Motor neuron (in vitro differentiated cells): ENCODE measurements around the gene SPTAN1. TPM values are rescaled to one million over a fixed set of nuclear protein-coding genes. Genes with fewer than 3 reads are reported as not detected.

Experiments used
- ATAC-seq, 8 experiments: fragments of 200-7000 bp; cut with Tn5 transposase; replicated peaks in 6 of 8; 2 replicates each; pipeline ENCODE4 v1.8.0; 2021; ENCODE audit warnings: mild to moderate bottlenecking in 8 of 8, moderate library complexity in 8 of 8
- H3K27ac ChIP-seq, 2 donors: fragments of 250-450 bp; sonication (Bioruptor Pico); 2 replicates each; pipeline ENCODE4 v1.9.0; 2021; ENCODE audit warnings: antibody characterized with exemption in 2 of 2, mild to moderate bottlenecking in 2 of 2, moderate library complexity in 1 of 2
- H3K4me1 ChIP-seq, 2 donors: fragments of 250-450 bp; sonication (Bioruptor Pico); replicated peaks in 1 of 2; 2 replicates each; pipeline ENCODE4 v1.6.1; 2021; ENCODE audit warnings: antibody characterized with exemption in 2 of 2, mild to moderate bottlenecking in 2 of 2, moderate library complexity in 1 of 2
- H3K4me3 ChIP-seq, 5 donors: fragments of 250-450 bp; sonication (Bioruptor Pico); 2 replicates each; pipeline ENCODE4 v1.9.0; 2021; ENCODE audit warnings: antibody characterized with exemption in 5 of 5, mild to moderate bottlenecking in 5 of 5, moderate library complexity in 4 of 5
- WGBS, 10 experiments: fragments of 450-650 bp; shearing (Covaris generic); methylation state at CpG; one replicate each; pipeline ENCODE4 v1.0.0; 2022; 5-methylcytosine and 5-hydroxymethylcytosine counted together
- in situ Hi-C, 9 experiments: fragments of 400-800 bp; cut with MboI; loops; one replicate each; pipeline ENCODE4 v1.15.0; 2021; ENCODE audit warnings: low sequenced_read_pairs in 9 of 9, low pct_unique_long_range_greater_than_20kb in 2 of 9; ENCODE audit not compliant: unreplicated experiment in 9 of 9
- total RNA-seq, 8 experiments: library from RNA; unstranded; fragments of 300-600 nt; gene quantifications; 2 replicates each; pipeline versions ENCODE4 v1.2.3 to v1.2.4, GENCODE V29; 2022

The SPTAN1 gene
- total RNA-seq, 8 experiments from 2014 or later, result 195 to 680 (median 254) TPM

DNA sequence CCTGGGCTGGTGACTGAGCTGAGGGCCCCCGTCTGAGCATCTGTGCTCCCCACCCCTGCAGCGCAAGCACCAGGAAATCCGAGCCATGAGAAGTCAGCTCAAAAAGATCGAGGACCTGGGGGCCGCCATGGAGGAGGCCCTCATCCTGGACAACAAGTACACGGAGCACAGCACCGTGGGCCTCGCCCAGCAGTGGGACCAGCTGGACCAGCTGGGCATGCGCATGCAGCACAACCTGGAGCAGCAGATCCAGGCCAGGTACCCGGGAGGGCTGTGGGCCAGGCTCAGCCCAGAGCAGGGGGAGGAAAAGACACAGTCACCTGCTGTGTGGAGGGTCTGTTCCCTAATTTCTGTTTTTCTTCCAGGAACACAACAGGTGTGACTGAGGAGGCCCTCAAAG, 79.7 kb downstream of the SPTAN1 start:
- no peak overlapping the region for H3K27ac ChIP-seq

DNA sequence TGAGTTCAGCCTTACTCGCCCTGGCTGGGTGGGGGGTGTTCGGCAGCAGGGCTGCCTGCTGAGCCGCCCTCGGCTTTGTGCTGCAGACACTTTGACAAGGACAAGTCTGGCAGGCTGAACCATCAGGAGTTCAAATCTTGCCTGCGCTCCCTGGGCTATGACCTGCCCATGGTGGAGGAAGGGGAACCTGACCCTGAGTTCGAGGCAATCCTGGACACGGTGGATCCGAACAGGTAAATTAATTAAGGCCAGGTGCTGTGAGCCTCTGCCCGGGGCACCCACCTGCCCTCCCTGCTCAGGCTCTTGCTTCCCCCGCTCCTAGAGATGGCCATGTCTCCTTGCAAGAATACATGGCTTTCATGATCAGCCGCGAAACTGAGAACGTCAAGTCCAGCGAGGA, 80.1 kb downstream of the SPTAN1 start:
- in situ Hi-C loops, result no loop called here
- no peak for ATAC-seq
- Histone ChIP-seq H3K4me1 (peaks cover 0 to 8% of the 10 kb centered on the region in 2 donors), H3K4me3 (no peak overlapping the region), H3K27ac (no peak overlapping the region)
- 90 to 100% (median 100%) methylated on average over 1 to 7 of the region's 14 CpGs; no CpG with 5 or more reads in 3 of the 10 experiments for WGBS, 10 experiments

More for the DNA sequence above, 79.7 kb downstream of the SPTAN1 start:
- H3K4me3 ChIP-seq, result no peak overlapping the region
- in situ Hi-C loops, result no loop called here
- ATAC-seq, result no peak
- WGBS, 10 experiments, result 94% methylated on average over 3 of the region's 10 CpGs; no CpG with 5 or more reads in 9 of the 10 experiments
- H3K4me1 ChIP-seq, result peaks cover 0 to 8% of the 10 kb centered on the region in 2 donors

DNA sequence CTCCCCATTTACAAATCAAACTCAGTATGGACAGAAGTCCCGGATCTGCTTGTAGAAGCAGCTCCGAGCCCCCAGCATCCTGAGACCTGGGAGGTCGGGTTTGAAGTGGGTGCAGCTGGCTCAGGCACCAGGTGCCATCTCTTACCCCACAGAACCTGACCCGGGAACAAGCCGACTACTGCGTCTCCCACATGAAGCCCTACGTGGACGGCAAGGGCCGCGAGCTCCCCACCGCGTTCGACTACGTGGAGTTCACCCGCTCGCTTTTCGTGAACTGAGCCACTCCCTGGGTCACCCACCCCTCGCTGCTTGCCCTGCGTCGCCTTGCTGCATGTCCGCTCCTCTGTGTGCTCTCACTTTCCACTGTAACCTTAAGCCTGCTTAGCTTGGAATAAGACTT, 80.7 kb downstream of the SPTAN1 start:
- no peak for ATAC-seq
- Histone ChIP-seq H3K4me3 (no peak overlapping the region), H3K27ac (no peak overlapping the region), H3K4me1 (peaks cover 0 to 8% of the 10 kb centered on the region in 2 donors)
- in situ Hi-C loops, result no loop called here
- 80 to 100% (median 92%) methylated on average over 1 to 16 of the region's 21 CpGs; no CpG with 5 or more reads in 5 of the 10 experiments for WGBS, 10 experiments

DNA sequence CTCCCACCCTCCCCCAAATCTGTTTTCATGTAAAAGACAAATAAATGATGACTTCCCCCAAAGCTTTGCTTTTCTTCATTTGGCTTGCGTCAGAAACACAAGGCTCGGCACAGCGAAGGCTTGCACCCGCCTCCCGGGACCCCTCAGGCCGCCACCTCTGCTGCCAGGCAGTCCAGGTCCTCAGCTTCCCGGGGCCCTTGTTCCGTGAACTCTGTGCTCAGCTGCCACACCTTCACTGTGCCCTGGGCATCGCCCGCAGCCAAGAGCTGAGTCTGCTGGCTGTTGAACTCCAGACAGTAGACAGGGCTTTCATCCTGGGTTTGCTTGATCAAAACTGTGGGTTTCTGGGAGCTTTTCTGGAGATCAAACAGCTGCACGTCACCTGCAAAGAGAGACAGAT, 81.2 kb downstream of the SPTAN1 start:
- peaks cover 0 to 8% of the 10 kb centered on the region in 2 donors for H3K4me1 ChIP-seq
- H3K4me3 ChIP-seq, result no peak overlapping the region
- in situ Hi-C loops, result no loop called here
- WGBS, 10 experiments, result 81 to 95% (median 90%) methylated on average over 2 to 7 of the region's 11 CpGs; no CpG with 5 or more reads in 5 of the 10 experiments
- ATAC-seq, result no peak
- H3K27ac ChIP-seq, result no peak overlapping the region

DNA sequence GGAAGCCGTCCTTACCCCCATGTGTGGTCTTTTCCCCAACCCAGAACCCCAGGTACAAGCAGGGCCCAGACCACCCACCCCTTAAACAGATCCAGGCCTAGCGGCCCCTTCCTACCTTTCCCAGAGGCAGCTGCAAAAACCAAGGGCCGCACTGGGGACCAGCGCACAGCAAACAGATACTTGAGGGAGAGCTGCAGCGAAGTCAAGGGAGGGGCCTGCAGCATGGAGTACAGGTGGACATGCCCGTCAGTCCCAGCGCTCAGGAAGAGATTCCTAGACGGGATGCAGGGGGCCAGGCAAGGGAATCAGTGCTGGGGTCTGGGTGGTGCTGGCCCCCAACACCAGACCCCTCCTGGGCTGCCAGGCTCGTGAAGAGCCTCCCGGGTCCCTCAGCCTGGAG, 81.7 kb downstream of the SPTAN1 start:
- peaks cover 0 to 8% of the 10 kb centered on the region in 2 donors for H3K4me1 ChIP-seq
- H3K27ac ChIP-seq, result no peak overlapping the region
- WGBS, 10 experiments, result 90 to 100% (median 91%) methylated on average over 1 to 4 of the region's 10 CpGs; no CpG with 5 or more reads in 7 of the 10 experiments
- ATAC-seq, result no peak
- H3K4me3 ChIP-seq, result no peak overlapping the region
- in situ Hi-C loops, result no loop called here

DNA sequence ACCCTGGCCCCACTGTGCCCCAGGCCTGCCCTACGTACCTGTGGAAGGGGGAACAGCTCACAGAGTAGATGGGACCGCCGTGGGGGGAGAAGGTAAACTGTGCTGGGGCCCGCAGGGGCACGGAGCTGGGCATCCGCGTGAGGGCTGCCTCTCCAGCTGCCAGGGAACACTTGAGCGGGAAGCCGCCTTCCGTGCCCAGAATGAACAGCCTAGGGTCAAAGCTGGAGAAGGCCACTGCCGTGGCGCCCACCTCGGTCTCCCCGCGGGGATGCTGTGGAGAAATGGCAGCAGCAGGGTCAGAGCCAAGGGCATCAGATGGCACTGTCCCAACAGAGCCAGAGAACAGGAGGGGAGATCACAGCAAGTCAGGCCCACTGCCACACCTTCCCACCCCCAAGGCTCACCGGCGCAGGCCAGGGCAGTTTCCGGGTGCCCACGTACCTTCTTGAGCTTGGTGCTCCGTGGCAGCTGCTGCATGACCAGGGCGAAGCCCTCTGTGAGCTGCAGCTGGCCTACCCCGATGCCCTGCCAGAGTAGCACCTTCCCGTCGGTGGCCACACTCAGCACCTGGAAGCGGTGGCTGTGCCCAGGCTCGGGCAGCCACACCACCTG, 82.4 kb downstream of the SPTAN1 start:
- ATAC-seq, result peak in 1 of 8 experiments; percentile 5
- 53 to 100% (median 83%) methylated on average over 1 to 4 of the region's 26 CpGs; no CpG with 5 or more reads in 6 of the 10 experiments for WGBS, 10 experiments

DNA sequence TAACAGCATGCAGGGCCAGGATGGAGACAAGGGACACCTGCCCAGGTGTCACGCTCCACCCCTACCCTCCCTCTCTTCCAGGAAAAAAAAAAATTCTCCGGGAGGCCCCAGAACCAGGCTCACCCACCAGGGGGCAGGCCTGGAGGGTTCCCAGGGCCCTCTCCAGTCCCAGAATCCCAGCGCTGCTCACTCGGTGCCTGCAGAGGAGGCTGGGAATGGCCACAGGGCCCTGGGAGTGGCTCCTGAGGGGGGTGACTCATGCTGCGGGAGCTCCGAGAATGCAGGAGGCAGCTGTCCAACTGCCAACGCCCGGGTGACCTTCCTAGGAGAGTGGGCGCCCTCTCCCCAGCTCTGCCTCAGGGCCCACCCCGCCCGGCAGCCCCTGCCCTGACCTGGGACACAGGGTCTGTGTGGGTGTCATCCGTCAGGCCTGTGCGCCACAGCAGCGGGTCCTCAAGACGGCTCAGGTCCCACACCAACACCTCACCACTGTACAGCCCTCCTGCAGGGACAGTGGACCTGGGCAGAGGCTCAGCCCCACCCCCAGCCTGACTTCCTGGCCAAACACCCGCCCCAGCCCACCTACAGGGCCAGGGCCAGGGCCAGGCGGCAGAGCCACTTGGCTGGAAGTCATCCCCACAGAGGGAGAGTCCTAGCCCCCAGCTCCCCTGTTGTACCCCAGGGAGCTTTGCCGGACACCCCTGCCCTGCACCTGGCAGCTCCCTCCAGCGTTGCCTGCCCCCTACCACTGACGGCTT, 83.1 kb downstream of the SPTAN1 start:
- WGBS, 10 experiments, result 0 to 100% (median 0%) methylated on average over 1 to 3 of the region's 20 CpGs; no CpG with 5 or more reads in 6 of the 10 experiments
- Histone ChIP-seq H3K4me1 (peaks cover 0 to 8% of the 10 kb centered on the region in 2 donors), H3K4me3 (no peak overlapping the region), H3K27ac (peak overlapping the region in 1 of 2 donors; percentile 74)
- in situ Hi-C loops, result no loop called here
- peak; percentile 93 to 98 (median 94) for ATAC-seq

More for the DNA sequence above, 82.4 kb downstream of the SPTAN1 start:
- Histone ChIP-seq H3K27ac (peak overlapping the region in 1 of 2 donors; percentile 74), H3K4me3 (no peak overlapping the region), H3K4me1 (peaks cover 0 to 8% of the 10 kb centered on the region in 2 donors)
- in situ Hi-C loops, result no loop called here

DNA sequence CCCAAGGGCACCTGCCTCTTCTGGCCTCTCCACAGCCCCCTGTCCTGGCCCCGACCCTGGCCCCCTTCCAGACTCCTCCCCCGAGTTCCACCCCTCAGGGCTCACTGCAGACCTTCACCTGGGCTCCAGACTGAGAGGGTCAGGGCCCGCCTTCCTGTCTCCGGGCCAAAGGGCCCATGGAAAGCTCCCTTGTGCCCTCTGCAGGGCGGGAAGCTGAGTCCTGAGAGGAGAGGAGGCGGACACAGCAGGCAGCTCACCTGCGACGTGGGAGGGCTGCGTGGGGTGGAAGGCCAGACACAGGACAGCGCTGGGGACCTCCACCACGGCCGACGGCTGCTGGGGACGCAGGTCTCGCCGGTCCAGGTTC, 83.6 kb downstream of the SPTAN1 start:
- no peak overlapping the region for H3K4me3 ChIP-seq
- WGBS, 10 experiments, result 72% methylated on average over 3 of the region's 16 CpGs; no CpG with 5 or more reads in 9 of the 10 experiments
- H3K4me1 ChIP-seq, result peaks cover 0 to 8% of the 10 kb centered on the region in 2 donors
- in situ Hi-C loops, result no loop called here
- peak overlapping the region in 1 of 2 donors; percentile 74 for H3K27ac ChIP-seq
- ATAC-seq, result peak in 3 of 8 experiments; percentile 1 to 6 (median 1)

DNA sequence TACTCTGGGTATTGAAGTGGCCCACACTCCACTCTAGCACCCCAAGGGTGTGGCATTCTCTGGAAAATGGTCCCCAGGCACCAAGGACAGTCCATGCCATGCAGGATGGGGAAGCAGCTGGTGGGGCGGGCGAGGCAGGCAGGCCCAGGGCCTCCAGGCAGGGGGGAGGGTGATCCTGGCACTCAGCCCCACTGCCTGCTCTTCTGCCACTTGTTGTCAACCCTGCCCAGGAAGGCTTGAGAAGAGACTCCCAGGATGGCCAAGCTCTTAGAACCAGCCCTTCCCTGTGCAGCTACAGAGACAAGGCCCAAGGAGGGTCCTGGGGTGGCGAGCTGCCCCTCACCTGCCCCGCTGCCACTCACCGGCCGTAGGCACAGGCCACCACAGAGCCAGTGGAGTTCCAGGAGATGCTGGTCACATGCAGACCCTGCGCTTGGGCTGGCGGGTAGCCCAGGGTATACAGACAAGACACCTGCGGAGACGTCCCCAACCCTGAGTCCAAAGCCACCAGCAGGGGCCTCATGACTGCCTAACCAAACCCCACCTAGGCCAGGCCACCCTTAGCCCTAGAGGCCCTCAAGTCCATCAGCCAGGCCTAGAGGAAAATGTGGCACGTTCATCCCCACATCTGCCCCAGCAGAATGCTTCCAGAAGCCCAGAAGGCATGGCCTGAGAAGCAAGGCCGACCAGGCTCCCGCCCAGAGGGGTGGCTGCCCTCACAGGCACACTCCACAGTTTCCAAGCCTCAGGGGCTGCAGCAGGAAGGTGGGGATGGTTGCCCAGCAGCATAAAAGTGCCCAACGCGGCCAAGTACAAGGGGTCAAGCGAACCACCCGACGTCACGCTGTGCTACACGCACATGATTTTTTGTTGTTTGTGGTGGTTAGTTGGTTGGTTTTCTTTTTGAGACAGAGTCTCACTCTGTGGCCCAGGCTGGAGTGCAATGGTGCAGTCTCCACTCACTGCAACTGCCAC, 84.5 kb downstream of the SPTAN1 start:
- WGBS, 10 experiments, result 91 to 100% (median 100%) methylated on average over 1 to 9 of the region's 20 CpGs; no CpG with 5 or more reads in 5 of the 10 experiments
- Histone ChIP-seq H3K27ac (peak overlapping the region in 1 of 2 donors; percentile 74), H3K4me1 (peaks cover 0 to 8% of the 10 kb centered on the region in 2 donors), H3K4me3 (no peak overlapping the region)
- in situ Hi-C loops, result no loop called here
- no peak for ATAC-seq

DNA sequence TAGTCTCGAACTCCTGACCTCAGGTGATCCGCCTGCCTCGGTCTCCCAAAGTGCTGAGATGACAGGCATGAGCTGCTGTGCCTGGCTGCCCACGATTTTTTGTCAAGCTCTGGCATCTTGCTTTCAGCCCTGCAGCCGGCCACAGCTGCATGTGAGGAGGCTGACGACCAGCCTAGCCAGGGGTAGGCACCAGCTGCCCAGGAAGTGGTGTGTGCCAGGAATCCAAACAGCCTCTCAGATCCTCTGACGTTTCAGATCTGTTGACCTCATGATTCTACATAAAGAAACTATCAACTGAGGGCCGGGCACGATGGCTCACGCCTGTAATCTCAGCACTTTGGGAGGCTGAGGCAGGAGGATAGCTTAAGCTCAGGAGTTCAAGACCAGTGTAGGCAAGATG, 85.3 kb downstream of the SPTAN1 start:
- no peak overlapping the region for H3K4me3 ChIP-seq
- ATAC-seq, result no peak
- H3K4me1 ChIP-seq, result peaks cover 0 to 8% of the 10 kb centered on the region in 2 donors
- no peak overlapping the region for H3K27ac ChIP-seq
- 61 to 100% (median 90%) methylated on average over 1 to 8 of the region's 10 CpGs; no CpG with 5 or more reads in 3 of the 10 experiments for WGBS, 10 experiments
- in situ Hi-C loops, result no loop called here

DNA sequence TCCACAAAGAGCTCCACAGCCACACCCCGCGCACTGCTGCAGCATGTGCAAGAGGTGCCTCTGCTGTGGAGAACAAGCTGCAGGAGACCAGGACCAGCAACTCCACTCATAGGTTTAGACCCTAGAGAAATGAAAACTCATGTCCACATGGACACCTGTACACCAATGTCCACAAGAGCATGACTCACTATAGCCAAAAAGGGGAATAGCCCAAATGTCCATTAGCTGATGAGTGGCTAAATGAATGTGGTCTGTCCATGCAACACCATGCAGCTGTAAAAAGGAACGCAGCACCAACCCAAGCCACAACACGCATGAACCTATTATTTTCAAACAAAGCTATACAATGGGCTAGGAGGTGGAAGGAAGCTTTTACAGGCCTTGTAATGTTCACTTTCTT, 86.2 kb downstream of the SPTAN1 start:
- no peak overlapping the region for H3K27ac ChIP-seq
- in situ Hi-C loops, result no loop called here
- no peak overlapping the region for H3K4me3 ChIP-seq
- H3K4me1 ChIP-seq, result peaks cover 0 to 8% of the 10 kb centered on the region in 2 donors
- no peak for ATAC-seq
- WGBS, 10 experiments, result 100% methylated on average over 1 to 2 of the region's 4 CpGs; no CpG with 5 or more reads in 6 of the 10 experiments

DNA sequence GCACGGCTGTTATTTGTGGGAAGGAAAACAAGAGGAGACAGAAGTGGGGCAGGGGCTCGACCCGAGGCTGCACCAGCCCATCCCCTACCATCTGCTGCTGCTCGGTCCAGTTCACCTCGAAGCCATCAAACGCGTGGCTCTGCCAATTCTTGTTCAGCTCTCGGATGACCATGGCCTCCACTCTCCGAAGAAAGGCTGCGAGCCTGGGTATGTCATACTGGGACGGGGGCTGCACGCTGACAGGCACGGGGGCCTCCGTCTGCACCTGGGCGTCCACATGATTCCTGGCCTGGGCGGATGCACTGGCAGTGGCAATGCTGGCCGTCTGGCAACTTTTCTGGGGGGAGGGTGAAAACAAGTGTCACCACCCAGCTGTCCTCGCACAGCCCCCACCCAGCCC, 88.2 kb downstream of the SPTAN1 start:
- 94 to 100% (median 100%) methylated on average over 1 to 5 of the region's 18 CpGs; no CpG with 5 or more reads in 7 of the 10 experiments for WGBS, 10 experiments

More for the DNA sequence above, 88.2 kb downstream of the SPTAN1 start:
- ATAC-seq, result no peak
- in situ Hi-C loops, result no loop called here
- Histone ChIP-seq H3K27ac (no peak overlapping the region), H3K4me3 (no peak overlapping the region), H3K4me1 (peaks cover 0 to 5% of the 10 kb centered on the region in 2 donors)
